AG04450 (cell line): Measurements from ENCODE around the gene SLIT2. TPM values are rescaled to one million over a fixed set of nuclear protein-coding genes. Genes with fewer than 3 reads are reported as not detected.

ENCODE experiments used
- CTCF ChIA-PET: fragments of 300-600, 350-600 bp; formaldehyde crosslinking; extraction: SDS; loops from one replicate; lab custom pipeline; 2022; ENCODE audit warnings: antibody characterized with exemption, inconsistent platforms; lab: Charles Lee
- POLR2A ChIA-PET: fragments of 350-600 bp; formaldehyde crosslinking; extraction: SDS; loops from one replicate; lab custom pipeline; 2021; ENCODE audit warnings: antibody characterized with exemption, inconsistent platforms; lab: Yijun Ruan, JAX
- DNase-seq: peaks from one replicate; pipeline ENCODE4 v3.0.0-alpha.2; 2011; ENCODE audit warnings: low read depth, low spot score
- H3K27ac ChIP-seq: one replicate; pipeline ENCODE4 v1.5.1; 2012; ENCODE audit warnings: low read depth, low read length, control low read depth
- H3K27me3 ChIP-seq: one replicate; pipeline ENCODE4 v1.6.0; 2012; ENCODE audit warnings: low read length; ENCODE audit not compliant: control insufficient read depth, insufficient read depth
- H3K4me3 ChIP-seq: 2 replicates; pipeline ENCODE4 v1.5.1; 2011; ENCODE audit warnings: mild to moderate bottlenecking, low read depth, low read length, control low read depth
- H3K9me3 ChIP-seq: 2 replicates; pipeline ENCODE4 v1.5.1; 2012; ENCODE audit warnings: low read length; ENCODE audit not compliant: control insufficient read depth, insufficient read depth
- CTCF ChIP-seq: IDR thresholded peaks from 2 replicates; pipeline ENCODE4 v1.5.1; 2011; ENCODE audit warnings: low read depth, low read length, control low read depth, inconsistent platforms
- polyA plus RNA-seq: library from polyadenylated mRNA; depleted of rRNA; stranded (reverse); fragments of >200 nt; gene quantifications from 2 replicates; pipeline ENCODE4 v1.2.3, GENCODE V29; 2011

Gene SLIT2
- polyA plus RNA-seq, 1 experiment = 15.2 TPM

- CTCF ChIA-PET = interaction anchor here (0.5 to 1.9 kb wide), 2 partner anchors 12 to 987 kb away, joined by 3 to 7 read pairs; no protein-coding TSS in a partner anchor
- H3K4me3 ChIP-seq = no peak overlapping the region
- no peaks in the 10 kb centered on the region for H3K27me3 ChIP-seq
- no peak for TF ChIP-seq CTCF
- no peak overlapping the region for H3K27ac ChIP-seq
- no peak for DNase-seq
- H3K9me3 ChIP-seq = no peaks in the 10 kb centered on the region
- POLR2A ChIA-PET = no interaction called here
Measured at GRCh38 chr4:20292739-20293138, 41.0 kb downstream of the SLIT2 start.

GRCh38 chr4:20297261-20297660 is 45.6 kb downstream of the SLIT2 start:
- Histone ChIP-seq H3K27ac (no peak overlapping the region), H3K27me3 (no peaks in the 10 kb centered on the region), H3K9me3 (no peaks in the 10 kb centered on the region), H3K4me3 (no peak overlapping the region)
- ChIA-PET POLR2A (no interaction called here), CTCF (interaction anchor here (1.2 to 1.5 kb wide), 2 partner anchors 8 to 49 kb away, joined by 3 read pairs; no protein-coding TSS in a partner anchor)
- DNase-seq = no peak
- no peak for TF ChIP-seq CTCF

GRCh38 chr4:20297783-20298182 is 46.1 kb downstream of the SLIT2 start:
- Histone ChIP-seq H3K4me3 (no peak overlapping the region), H3K9me3 (no peaks in the 10 kb centered on the region), H3K27me3 (no peaks in the 10 kb centered on the region), H3K27ac (no peak overlapping the region)
- TF ChIP-seq CTCF = no peak
- no peak for DNase-seq
- POLR2A ChIA-PET = interaction anchor here (0.7 kb wide), 1 partner anchor 119 kb away, joined by 7 read pairs; no protein-coding TSS in a partner anchor
- CTCF ChIA-PET = interaction anchor here (1.5 to 1.9 kb wide), 2 partner anchors 7 to 20 kb away, joined by 3 to 10 read pairs; no protein-coding TSS in a partner anchor

- H3K27me3 ChIP-seq = no peaks in the 10 kb centered on the region
- H3K4me3 ChIP-seq = no peak overlapping the region
- no peaks in the 10 kb centered on the region for H3K9me3 ChIP-seq
- ChIA-PET POLR2A (interaction anchor here (0.7 kb wide), 1 partner anchor 119 kb away, joined by 7 read pairs; no protein-coding TSS in a partner anchor), CTCF (interaction anchor here (0.7 to 1.9 kb wide), 13 partner anchors 10 to 389 kb away, joined by 3 to 11 read pairs (median 4); no protein-coding TSS in a partner anchor)
- no peak for TF ChIP-seq CTCF
- no peak overlapping the region for H3K27ac ChIP-seq
- DNase-seq = no peak
Measured at GRCh38 chr4:20298455-20298854, 46.8 kb downstream of the SLIT2 start.

- Histone ChIP-seq H3K27me3 (no peaks in the 10 kb centered on the region), H3K9me3 (no peaks in the 10 kb centered on the region), H3K27ac (no peak overlapping the region), H3K4me3 (no peak overlapping the region)
- DNase-seq = no peak
- ChIA-PET CTCF (interaction anchor here (0.6 to 1.9 kb wide), 18 partner anchors 9 to 1077 kb away, joined by 3 to 11 read pairs (median 3); no protein-coding TSS in a partner anchor), POLR2A (no interaction called here)
- TF ChIP-seq CTCF = no peak
Measured at GRCh38 chr4:20298986-20299385, 47.3 kb downstream of the SLIT2 start.
